ENCODE measurements around the gene LALBA. TPM values are rescaled to one million over a fixed set of nuclear protein-coding genes. Genes with fewer than 3 reads are reported as not detected.

LALBA gene
- total and polyA plus RNA-seq, 2 of the 13 experiments (the other 11 are each of a cell fraction or from before 2014, with no cell fraction given) = not detected

GRCh38 chr12:48569946-48570345 is at the start of gene LALBA (continued):
- no peak for TF ChIP-seq ZBTB21 (CRISPR knock-in tag; IDR thresholded peaks at IDR 0.05)
- no peak for TF ChIP-seq AKNA (CRISPR knock-in tag; IDR thresholded peaks at IDR 0.05; ENCODE audit: borderline replicate concordance)

GRCh38 chr12:48618541-48618940 is 48.7 kb upstream of the LALBA start:
- Histone ChIP-seq H3K9ac (ENCODE audit: insufficient read depth, low read depth, low read length) (no peak overlapping the region), H3K79me2 (ENCODE audit: insufficient read depth, low read length) (no peaks in the 10 kb centered on the region), H3K9me3 (ENCODE audit: low read length) (no peaks in the 10 kb centered on the region; the same call in 1 of the 2 replicates), H3K4me1 (ENCODE audit: insufficient read depth, low read length) (no peaks in the 10 kb centered on the region), H3K27me3 (ENCODE audit: control insufficient read depth in 1 of 2, insufficient read depth in 2 of 2, low read length in 2 of 2) (0 out of 5 replicates have a peak, but pooled peaks cover 0 to 2% of the 10 kb centered on the region in 2 experiments), H2AFZ (ENCODE audit: low read length) (no peak overlapping the region), H3K27ac (ENCODE audit: extremely low read length, insufficient read depth, low read length) (no peak overlapping the region), H3K4me3 (replicated peaks in 1 of 3; ENCODE audit: insufficient read depth in 1 of 3, low read depth in 2 of 3, low read length in 3 of 3) (no peak overlapping the region), H3K4me2 (ENCODE audit: low read depth, low read length) (no peak overlapping the region), H4K20me1 (ENCODE audit: insufficient read depth, low read length) (no peaks in the 10 kb centered on the region; the same call in 1 of the 2 replicates), H3K36me3 (replicated peaks in 1 of 2; ENCODE audit: control insufficient read depth in 1 of 2, insufficient read depth in 2 of 2, low read length in 2 of 2) (no peaks in the 10 kb centered on the region)
- POLR2A ChIA-PET = no interaction called here
- 2% methylated on average over 7 of the region's 7 CpGs for WGBS (ENCODE audit: low lambda C conversion rate)
- CTCF ChIA-PET (ENCODE audit: low intra/inter-chr PET ratio, low total read pairs) = interaction anchor here (1.2 to 2.8 kb wide), 2 partner anchors 75 to 76 kb away, joined by 4 to 24 read pairs; no protein-coding TSS in a partner anchor
- FAIRE-seq = peak; percentile 85
- DNase-seq (ENCODE audit: low spot score) = peak; percentile 58
- intact Hi-C loops (cut with micrococcal nuclease; ENCODE audit: unreplicated experiment) (loop anchor here (1.0 to 10.0 kb wide), 2 partner anchors 76 to 434 kb away; partner anchors contain the start of gene CCDC184), in situ Hi-C loops (cut with HindIII; ENCODE audit: extremely low pct_ligation_motif_present, low pct_unique_long_range_greater_than_20kb) (loop anchor here (5.0 kb wide), 1 partner anchor 76 kb away; no protein-coding TSS in a partner anchor)
- peak; percentile 91 for ATAC-seq
- BruUV-seq (replicated peaks) = no TSS peak
- no peak for TF ChIP-seq PRMT3 (CRISPR knock-in tag; IDR thresholded peaks at IDR 0.05; ENCODE audit: borderline replicate concordance, low read depth)
- peak; percentile 96 for TF ChIP-seq STAG1 (CRISPR knock-in tag; IDR thresholded peaks at IDR 0.05)
- TF ChIP-seq YY1 (IDR thresholded peaks at IDR 0.05; ENCODE audit: insufficient read depth, insufficient replicate concordance, low read depth, low read length) = no peak
- TF ChIP-seq SNAPC5 (CRISPR knock-in tag; IDR thresholded peaks at IDR 0.05; ENCODE audit: borderline replicate concordance) = no peak
- no peak for TF ChIP-seq CHD4 (IDR thresholded peaks at IDR 0.05; ENCODE audit: borderline replicate concordance, low read length)
- no peak for TF ChIP-seq MXD4 (CRISPR knock-in tag; IDR thresholded peaks at IDR 0.05)
- TF ChIP-seq ZBTB44 (CRISPR knock-in tag; IDR thresholded peaks at IDR 0.05) = no peak
- no peak for TF ChIP-seq ATRX (CRISPR knock-in tag; IDR thresholded peaks at IDR 0.05; ENCODE audit: borderline replicate concordance)
- TF ChIP-seq KDM3A (CRISPR knock-in tag; IDR thresholded peaks at IDR 0.05; ENCODE audit: low read depth) = no peak
- no peak for TF ChIP-seq MYNN (CRISPR knock-in tag; IDR thresholded peaks at IDR 0.05; ENCODE audit: low read depth)
- no peak for TF ChIP-seq CENPX (CRISPR knock-in tag; IDR thresholded peaks at IDR 0.05)

Measured in HepG2 (cell line).